Activated CD8-positive, alpha-beta memory T cell treated with anti-CD3 and anti-CD28 coated beads, Interleukin-2, amount 50 U/mL, for 48 hours (primary cell): ENCODE results near the gene SLC26A1.

Source experiments
- DNase-seq: peaks from one replicate; pipeline ENCODE4 v3.0.0-alpha.2; 2020

SLC26A1 gene

GRCh38 chr4:963276-964225, 29.7 kb downstream of the SLC26A1 start:
- no peak for DNase-seq

GRCh38 chr4:962231-963208, 30.7 kb downstream of the SLC26A1 start:
- no peak for DNase-seq

GRCh38 chr4:961351-962230, 31.6 kb downstream of the SLC26A1 start:
- no peak for DNase-seq

GRCh38 chr4:960636-961350, 32.4 kb downstream of the SLC26A1 start:
- no peak for DNase-seq

- no peak for DNase-seq
Observed at GRCh38 chr4:960140-960635, 33.0 kb downstream of the SLC26A1 start.

GRCh38 chr4:959338-960139, 33.7 kb downstream of the SLC26A1 start:
- DNase-seq, result no peak

GRCh38 chr4:958696-959337, 34.4 kb downstream of the SLC26A1 start:
- no peak for DNase-seq

- DNase-seq, result no peak
Observed at GRCh38 chr4:958314-958665, 34.9 kb downstream of the SLC26A1 start.

GRCh38 chr4:957581-958313, 35.5 kb downstream of the SLC26A1 start:
- no peak for DNase-seq

GRCh38 chr4:957231-957580, 36.0 kb downstream of the SLC26A1 start:
- no peak for DNase-seq

- no peak for DNase-seq
Observed at GRCh38 chr4:956531-957230, 36.5 kb downstream of the SLC26A1 start.

- DNase-seq, result no peak
Observed at GRCh38 chr4:955931-956381, 37.2 kb downstream of the SLC26A1 start.

- no peak for DNase-seq
Observed at GRCh38 chr4:955161-955921, 37.9 kb downstream of the SLC26A1 start.

GRCh38 chr4:954211-955020, 38.8 kb downstream of the SLC26A1 start:
- no peak for DNase-seq

GRCh38 chr4:953574-953915, 39.7 kb downstream of the SLC26A1 start:
- DNase-seq, result no peak

GRCh38 chr4:952881-953573, 40.2 kb downstream of the SLC26A1 start:
- DNase-seq, result no peak
